HG02943 (cell line): ENCODE results near the gene KIF23.
"Not testable (repeated sequence)": the region's sequence is repeated elsewhere in the genome, so short reads cannot be mapped to it uniquely, and the experiment has no call there.

Experiments
- ATAC-seq: cut with Tn5 transposase; IDR thresholded peaks from one replicate; pipeline ENCODE4 v1.9.1; 2021; ENCODE audit warnings: mild to moderate bottlenecking, low read depth, moderate library complexity; ENCODE audit not compliant: unreplicated experiment

KIF23 gene

GRCh38 chr15:69413822-69414700, at the start of gene KIF23:
TSS of gene KIF23 (plus strand) at chr15:69414349. CDS start at chr15:69414466, 117 bp downstream.
- ATAC-seq, result peak; percentile 85

- ATAC-seq, result no peak
Observed at GRCh38 chr15:69367236-69367635, 46.9 kb upstream of the KIF23 start.

- ATAC-seq, result no peak
Observed at GRCh38 chr15:69369631-69370030, 44.5 kb upstream of the KIF23 start.

- no peak for ATAC-seq
Observed at GRCh38 chr15:69373406-69373805, 40.7 kb upstream of the KIF23 start.

- ATAC-seq, result no peak
Observed at GRCh38 chr15:69375151-69375790, 38.9 kb upstream of the KIF23 start.

- ATAC-seq, result no peak
Observed at GRCh38 chr15:69377216-69377970, 36.8 kb upstream of the KIF23 start.

GRCh38 chr15:69380100-69380725, 33.9 kb upstream of the KIF23 start:
- no peak for ATAC-seq

- no peak for ATAC-seq
Observed at GRCh38 chr15:69380726-69381105, 33.4 kb upstream of the KIF23 start.

- ATAC-seq, result not testable (repeated sequence)
Observed at GRCh38 chr15:69382176-69382575, 32.0 kb upstream of the KIF23 start.

- not testable (repeated sequence) for ATAC-seq
Observed at GRCh38 chr15:69384066-69384465, 30.1 kb upstream of the KIF23 start.

- no peak for ATAC-seq
Observed at GRCh38 chr15:69384626-69385598, 29.2 kb upstream of the KIF23 start.

- no peak for ATAC-seq
Observed at GRCh38 chr15:69385831-69386230, 28.3 kb upstream of the KIF23 start.

- ATAC-seq, result no peak
Observed at GRCh38 chr15:69386284-69386683, 27.9 kb upstream of the KIF23 start.

- ATAC-seq, result no peak
Observed at GRCh38 chr15:69388260-69388705, 25.9 kb upstream of the KIF23 start.

- no peak for ATAC-seq
Observed at GRCh38 chr15:69389426-69389825, 24.7 kb upstream of the KIF23 start.

GRCh38 chr15:69390575-69390974, 23.6 kb upstream of the KIF23 start:
- ATAC-seq, result no peak

- no peak for ATAC-seq
Observed at GRCh38 chr15:69391046-69391757, 22.9 kb upstream of the KIF23 start.

GRCh38 chr15:69392352-69392751, 21.8 kb upstream of the KIF23 start:
- no peak for ATAC-seq
